LNCaP clone FGC (cell line): Measurements from ENCODE around the gene TTN.

Source experiments
- DNase-seq: peaks from one replicate; pipeline ENCODE4 v3.0.0-alpha.2; 2011; ENCODE audit warnings: low read depth
- H3K4me3 ChIP-seq: 2 replicates; pipeline ENCODE4 v1.5.1; 2011; ENCODE audit warnings: mild to moderate bottlenecking, low read depth, low read length, control low read depth
- CTCF ChIP-seq: IDR thresholded peaks from 2 replicates; pipeline ENCODE4 v1.5.1; 2012; ENCODE audit warnings: mild to moderate bottlenecking; ENCODE audit not compliant: control insufficient read depth, insufficient read depth; ENCODE audit errors: extremely low read depth

TTN gene

GRCh38 chr2:178478439-178479274 is 328.6 kb downstream of the TTN start, which contains the start of gene FKBP7:
Gene FKBP7, minus strand, starts transcription at chr2:178478600. Its CDS starts 101 bp downstream, at chr2:178478499.
- peak within 1 kb of the TSS; percentile 74 for H3K4me3 ChIP-seq
- no peak for DNase-seq
- peak; percentile 65 for TF ChIP-seq CTCF

- H3K4me3 ChIP-seq = peak overlapping the region; percentile 74
- no peak for TF ChIP-seq CTCF
- DNase-seq = no peak
These were observed 329.1 kb downstream of the TTN start for GRCh38 chr2:178478130-178478438.

- DNase-seq = no peak
- no peak for TF ChIP-seq CTCF
- peak overlapping the region; percentile 74 for H3K4me3 ChIP-seq
These were observed 329.6 kb downstream of the TTN start for GRCh38 chr2:178477443-178478129.

- no peak for TF ChIP-seq CTCF
- DNase-seq = no peak
- no peak overlapping the region for H3K4me3 ChIP-seq
These were observed 330.7 kb downstream of the TTN start for GRCh38 chr2:178476477-178476876.
